Mesenchymal stem cell (in vitro differentiated cells and primary cell): ENCODE data around the gene SUN2.

Source experiments
- DNase-seq: peaks from one replicate; pipeline ENCODE4 v3.0.0-alpha.2; 2013
- H2AFZ ChIP-seq: one replicate; pipeline ENCODE4 v1.6.1; 2013; ENCODE audit warnings: low read depth, mild to moderate bottlenecking, control low read depth, inconsistent platforms, low read length, moderate library complexity
- H2AK5ac ChIP-seq: 2 replicates; pipeline ENCODE4 v1.6.1; 2013; ENCODE audit warnings: low read length, moderate library complexity, mild to moderate bottlenecking, inconsistent platforms; ENCODE audit not compliant: severe bottlenecking
- H2BK120ac ChIP-seq: one replicate; pipeline ENCODE4 v1.6.1; 2013; ENCODE audit warnings: low read depth, mild to moderate bottlenecking, inconsistent platforms, low read length, moderate library complexity
- H2BK12ac ChIP-seq, 2 experiments: one replicate each; pipeline ENCODE4 v1.6.1; 2013; ENCODE audit warnings: inconsistent platforms in 2 of 2, low read length in 2 of 2, mild to moderate bottlenecking in 2 of 2, moderate library complexity in 2 of 2, control low read depth in 1 of 2
- H2BK15ac ChIP-seq: one replicate; pipeline ENCODE4 v1.6.1; 2013; ENCODE audit warnings: mild to moderate bottlenecking, low read depth, inconsistent platforms; ENCODE audit not compliant: poor library complexity, severe bottlenecking
- H2BK5ac ChIP-seq: 2 replicates; pipeline ENCODE4 v1.6.1; 2013; ENCODE audit warnings: low read depth, mild to moderate bottlenecking, low read length, control low read depth, inconsistent platforms; ENCODE audit not compliant: poor library complexity, severe bottlenecking
- H3K14ac ChIP-seq, 2 experiments: one replicate each; pipeline ENCODE4 v1.6.1; 2013; ENCODE audit warnings: inconsistent platforms in 2 of 2, low read length in 2 of 2, control low read depth in 1 of 2, mild to moderate bottlenecking in 1 of 2, moderate library complexity in 1 of 2
- H3K18ac ChIP-seq, 2 experiments: one replicate each; pipeline ENCODE4 v1.6.1; 2013; ENCODE audit warnings: inconsistent platforms in 2 of 2, low read length in 2 of 2, control low read depth in 1 of 2, low read depth in 1 of 2, mild to moderate bottlenecking in 1 of 2
- H3K23ac ChIP-seq, 2 experiments: one replicate each; pipeline ENCODE4 v1.6.1; 2013; ENCODE audit warnings: inconsistent platforms in 2 of 2, low read length in 2 of 2, mild to moderate bottlenecking in 2 of 2, moderate library complexity in 2 of 2, control low read depth in 1 of 2
- H3K27ac ChIP-seq: 2 replicates; pipeline ENCODE4 v1.5.1; 2013; ENCODE audit warnings: mild to moderate bottlenecking, moderate library complexity, low read length, control low read depth, inconsistent platforms; ENCODE audit not compliant: poor library complexity, severe bottlenecking
- H3K27me3 ChIP-seq, 2 experiments: 2 replicates each; pipeline versions ENCODE4 v1.6.1 to v1.7.0; 2013; ENCODE audit warnings: low read length in 2 of 2, mild to moderate bottlenecking in 2 of 2, moderate library complexity in 2 of 2, control low read depth in 1 of 2, inconsistent platforms in 1 of 2; ENCODE audit not compliant: control insufficient read depth in 1 of 2, insufficient read depth in 1 of 2
- H3K36me3 ChIP-seq, 2 experiments: 2 replicates each; pipeline versions ENCODE4 v1.6.1 to v1.7.0; 2013; ENCODE audit warnings: low read length in 2 of 2, control low read depth in 1 of 2, inconsistent platforms in 1 of 2, low read depth in 1 of 2, mild to moderate bottlenecking in 1 of 2; ENCODE audit not compliant: insufficient read depth in 2 of 2, control insufficient read depth in 1 of 2
- H3K4ac ChIP-seq, 2 experiments: one replicate each; pipeline ENCODE4 v1.6.1; 2013; ENCODE audit warnings: inconsistent platforms in 2 of 2, low read length in 2 of 2, mild to moderate bottlenecking in 2 of 2, moderate library complexity in 2 of 2, control low read depth in 1 of 2, low read depth in 1 of 2
- H3K4me1 ChIP-seq: 2 replicates; pipeline ENCODE4 v1.6.1; 2013; ENCODE audit warnings: low read depth, low read length, control low read depth; ENCODE audit not compliant: control insufficient read depth, insufficient read depth
- H3K4me2 ChIP-seq: 2 replicates; pipeline ENCODE4 v1.6.1; 2013; ENCODE audit warnings: low read length, mild to moderate bottlenecking, inconsistent platforms; ENCODE audit not compliant: poor library complexity, severe bottlenecking
- H3K4me3 ChIP-seq, 2 experiments: 2 replicates each; pipeline versions ENCODE4 v1.5.1 to v1.7.0; 2013; ENCODE audit warnings: low read length in 2 of 2, mild to moderate bottlenecking in 2 of 2, control low read depth in 1 of 2, low read depth in 1 of 2; ENCODE audit not compliant: insufficient read depth in 1 of 2
- H3K79me1 ChIP-seq: replicated peaks from 2 replicates; pipeline ENCODE4 v1.6.1; 2013; ENCODE audit warnings: mild to moderate bottlenecking, control low read depth, low read length, inconsistent platforms; ENCODE audit not compliant: poor library complexity, severe bottlenecking
- H3K9ac ChIP-seq: 2 replicates; pipeline ENCODE4 v1.7.0; 2013; ENCODE audit warnings: mild to moderate bottlenecking, low read length, moderate library complexity
- H3K9me3 ChIP-seq: 2 replicates; pipeline ENCODE4 v1.7.0; 2013; ENCODE audit warnings: mild to moderate bottlenecking, low read length; ENCODE audit not compliant: control insufficient read depth
- H4K8ac ChIP-seq: one replicate; pipeline ENCODE4 v1.6.1; 2013; ENCODE audit warnings: inconsistent platforms, mild to moderate bottlenecking, low read length, moderate library complexity
- H4K91ac ChIP-seq: one replicate; pipeline ENCODE4 v1.6.1; 2013; ENCODE audit warnings: mild to moderate bottlenecking, low read length, inconsistent platforms
- WGBS: methylation state at CpG from one replicate; pipeline ENCODE4 v1.1.7; 2013; ENCODE audit warnings: mixed read lengths; 5-methylcytosine and 5-hydroxymethylcytosine counted together

SUN2 gene

GRCh38 chr22:38733724-38734381 is 21.9 kb downstream of the SUN2 start:
- H4K8ac ChIP-seq, result no peak overlapping the region
- 93% methylated on average over 8 of the region's 8 CpGs for WGBS
- peaks cover 12% of the 10 kb centered on the region for H3K79me1 ChIP-seq
- no peak overlapping the region for H2AFZ ChIP-seq
- no peak overlapping the region for H3K9ac ChIP-seq
- no peak overlapping the region for H4K91ac ChIP-seq
- no peak overlapping the region for H2BK5ac ChIP-seq
- DNase-seq, result peak; percentile 32
- H3K4me1 ChIP-seq, result peaks cover 3% of the 10 kb centered on the region
- no peaks in the 10 kb centered on the region for H3K27me3 ChIP-seq
- no peak overlapping the region for H2BK12ac ChIP-seq
- H3K4me3 ChIP-seq, result no peak overlapping the region
- no peak overlapping the region for H2AK5ac ChIP-seq
- H3K23ac ChIP-seq, result no peak overlapping the region
- no peak overlapping the region for H3K4me2 ChIP-seq
- H3K4ac ChIP-seq, result no peak overlapping the region
- H2BK120ac ChIP-seq, result no peak overlapping the region
- H3K18ac ChIP-seq, result no peak overlapping the region
- H2BK15ac ChIP-seq, result no peak overlapping the region
- H3K36me3 ChIP-seq, result peaks cover 88 to 100% of the 10 kb centered on the region in 2 experiments
- H3K9me3 ChIP-seq, result no peaks in the 10 kb centered on the region
- no peak overlapping the region for H3K14ac ChIP-seq
- H3K27ac ChIP-seq, result no peak overlapping the region

- DNase-seq, result peak; percentile 35
- Histone ChIP-seq H3K9ac (no peak overlapping the region), H3K23ac (no peak overlapping the region), H4K91ac (no peak overlapping the region), H3K27me3 (no peaks in the 10 kb centered on the region), H3K4me3 (no peak overlapping the region), H3K18ac (no peak overlapping the region), H3K79me1 (peaks cover 10% of the 10 kb centered on the region), H4K8ac (no peak overlapping the region), H3K27ac (no peak overlapping the region), H2AFZ (no peak overlapping the region), H3K4ac (no peak overlapping the region), H2BK5ac (no peak overlapping the region), H3K36me3 (peaks cover 88 to 100% of the 10 kb centered on the region in 2 experiments), H2BK15ac (no peak overlapping the region), H3K4me2 (no peak overlapping the region), H2AK5ac (no peak overlapping the region), H2BK12ac (no peak overlapping the region), H3K14ac (no peak overlapping the region), H2BK120ac (no peak overlapping the region), H3K4me1 (peaks cover 3% of the 10 kb centered on the region), H3K9me3 (no peaks in the 10 kb centered on the region)
- WGBS, result 76% methylated on average over 4 of the region's 4 CpGs
These were observed 22.5 kb downstream of the SUN2 start for GRCh38 chr22:38733329-38733723.

- Histone ChIP-seq H3K4me2 (no peak overlapping the region), H2BK15ac (no peak overlapping the region), H3K18ac (no peak overlapping the region), H4K8ac (no peak overlapping the region), H2BK120ac (no peak overlapping the region), H3K14ac (no peak overlapping the region), H2BK5ac (no peak overlapping the region), H3K27ac (no peak overlapping the region), H3K36me3 (peaks cover 88 to 100% of the 10 kb centered on the region in 2 experiments), H3K4ac (no peak overlapping the region), H4K91ac (no peak overlapping the region), H3K23ac (no peak overlapping the region), H3K27me3 (no peaks in the 10 kb centered on the region), H3K4me1 (peaks cover 3% of the 10 kb centered on the region), H3K4me3 (no peak overlapping the region), H2BK12ac (no peak overlapping the region), H3K9ac (no peak overlapping the region), H2AFZ (no peak overlapping the region), H3K9me3 (no peaks in the 10 kb centered on the region), H2AK5ac (no peak overlapping the region), H3K79me1 (peaks cover 12% of the 10 kb centered on the region)
- no peak for DNase-seq
- 87% methylated on average over 12 of the region's 13 CpGs for WGBS
These were observed 23.5 kb downstream of the SUN2 start for GRCh38 chr22:38732251-38732815.

GRCh38 chr22:38731703-38732161 is 24.1 kb downstream of the SUN2 start:
- Histone ChIP-seq H2BK120ac (no peak overlapping the region), H3K79me1 (peaks cover 17% of the 10 kb centered on the region), H3K14ac (no peak overlapping the region), H3K4me2 (no peak overlapping the region), H3K27me3 (no peaks in the 10 kb centered on the region), H3K27ac (no peak overlapping the region), H3K9ac (no peak overlapping the region), H2BK15ac (no peak overlapping the region), H3K36me3 (peaks cover 88 to 100% of the 10 kb centered on the region in 2 experiments), H3K9me3 (no peaks in the 10 kb centered on the region), H4K8ac (no peak overlapping the region), H3K4me1 (peaks cover 3% of the 10 kb centered on the region), H4K91ac (no peak overlapping the region), H3K4ac (no peak overlapping the region), H2AK5ac (no peak overlapping the region), H2BK5ac (no peak overlapping the region), H3K23ac (no peak overlapping the region), H3K18ac (no peak overlapping the region), H3K4me3 (no peak overlapping the region), H2BK12ac (no peak overlapping the region), H2AFZ (no peak overlapping the region)
- 87% methylated on average over 6 of the region's 6 CpGs for WGBS
- no peak for DNase-seq
